Measurements from ENCODE around the gene MICALL1. TPM values are rescaled to one million over a fixed set of nuclear protein-coding genes. Genes with fewer than 3 reads are reported as not detected.

The MICALL1 gene
- polyA plus RNA-seq, 1 experiment: 12.1 TPM

DNA sequence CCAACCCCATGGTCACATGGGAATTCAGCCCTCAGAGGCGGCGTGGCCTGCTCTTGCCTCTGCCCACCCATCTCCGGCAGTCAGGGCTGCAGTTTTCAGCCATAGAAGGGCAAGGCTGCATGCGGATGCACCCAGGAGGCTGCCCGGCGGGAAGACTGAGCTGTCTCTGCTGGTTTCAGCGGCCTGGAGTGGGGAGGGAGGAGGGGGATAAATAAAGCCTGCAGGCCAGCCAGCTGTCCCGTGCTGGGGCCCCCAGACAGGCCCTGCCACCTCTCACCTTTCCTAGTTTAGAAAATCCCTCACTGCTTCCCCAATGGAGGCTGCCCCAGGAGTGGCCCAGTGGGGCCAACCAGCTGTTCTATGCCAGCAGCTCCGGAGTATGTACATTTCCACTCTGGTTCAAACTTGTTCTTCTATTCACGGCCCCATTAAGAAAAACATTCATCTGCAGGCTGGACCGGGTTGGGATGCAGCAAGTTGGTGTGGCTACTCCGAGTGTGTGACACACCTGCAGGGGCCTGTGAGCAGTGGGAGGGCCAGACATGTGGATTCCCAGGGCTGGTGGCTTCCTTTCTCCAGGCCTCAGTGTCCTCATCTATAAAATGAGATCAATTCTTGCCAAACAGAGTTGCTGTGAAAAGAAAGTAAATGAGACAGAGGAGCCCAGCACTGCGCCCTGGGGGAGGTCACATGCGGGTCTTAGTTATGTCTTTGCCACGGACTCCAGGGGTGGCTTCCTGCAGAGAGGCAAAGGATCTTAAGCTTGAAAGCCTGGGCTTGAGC is 5.0 kb downstream of the MICALL1 start:
- no peak for DNase-seq (ENCODE audit: low read depth, low spot score)
- CTCF ChIA-PET: interaction anchor here (1.1 to 2.2 kb wide), 3 partner anchors 23 to 48 kb away, joined by 3 to 8 read pairs (median 4); no protein-coding TSS in a partner anchor

DNA sequence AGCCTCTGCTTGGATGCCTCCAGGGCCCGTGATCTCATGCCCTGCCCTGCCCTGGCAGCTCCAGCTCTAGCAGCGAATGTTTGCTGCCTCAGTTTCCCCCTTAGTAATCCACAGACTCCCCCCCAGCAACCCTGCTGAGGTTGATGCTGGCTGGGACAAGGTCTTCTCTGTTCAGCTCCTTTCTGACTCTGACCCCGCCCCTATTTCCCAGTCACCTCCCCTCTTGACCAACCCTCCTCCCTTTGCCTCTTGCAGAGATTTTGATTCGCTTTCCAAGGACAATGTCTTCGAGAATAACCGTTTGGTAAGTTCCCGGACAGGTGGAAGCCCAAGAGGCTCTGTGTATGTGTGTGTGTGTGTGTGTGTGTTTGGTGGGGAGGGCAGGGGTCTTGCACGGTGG is 5.6 kb downstream of the MICALL1 start:
- POLR2A ChIA-PET: interaction anchor here (0.7 kb wide), 1 partner anchor 24 kb away, joined by 3 read pairs; no protein-coding TSS in a partner anchor
- Histone ChIP-seq H3K9me3 (ENCODE audit: control insufficient read depth, insufficient read depth, low read length) (no peaks in the 10 kb centered on the region), H3K4me3 (ENCODE audit: low read depth, low read length) (no peak overlapping the region), H3K27ac (ENCODE audit: low read depth, low read length) (no peak overlapping the region), H3K27me3 (ENCODE audit: control insufficient read depth, insufficient read depth, low read length) (no peaks in the 10 kb centered on the region)
- TF ChIP-seq, protein P1, sequence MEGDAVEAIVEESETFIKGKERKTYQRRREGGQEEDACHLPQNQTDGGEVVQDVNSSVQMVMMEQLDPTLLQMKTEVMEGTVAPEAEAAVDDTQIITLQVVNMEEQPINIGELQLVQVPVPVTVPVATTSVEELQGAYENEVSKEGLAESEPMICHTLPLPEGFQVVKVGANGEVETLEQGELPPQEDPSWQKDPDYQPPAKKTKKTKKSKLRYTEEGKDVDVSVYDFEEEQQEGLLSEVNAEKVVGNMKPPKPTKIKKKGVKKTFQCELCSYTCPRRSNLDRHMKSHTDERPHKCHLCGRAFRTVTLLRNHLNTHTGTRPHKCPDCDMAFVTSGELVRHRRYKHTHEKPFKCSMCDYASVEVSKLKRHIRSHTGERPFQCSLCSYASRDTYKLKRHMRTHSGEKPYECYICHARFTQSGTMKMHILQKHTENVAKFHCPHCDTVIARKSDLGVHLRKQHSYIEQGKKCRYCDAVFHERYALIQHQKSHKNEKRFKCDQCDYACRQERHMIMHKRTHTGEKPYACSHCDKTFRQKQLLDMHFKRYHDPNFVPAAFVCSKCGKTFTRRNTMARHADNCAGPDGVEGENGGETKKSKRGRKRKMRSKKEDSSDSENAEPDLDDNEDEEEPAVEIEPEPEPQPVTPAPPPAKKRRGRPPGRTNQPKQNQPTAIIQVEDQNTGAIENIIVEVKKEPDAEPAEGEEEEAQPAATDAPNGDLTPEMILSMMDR (IDR thresholded peaks at IDR 0.05; ENCODE audit: low read depth, low read length): no peak
- CTCF ChIA-PET: no interaction called here
- DNase-seq (ENCODE audit: low read depth, low spot score): no peak

More for the DNA sequence above, 5.0 kb downstream of the MICALL1 start:
- no peak overlapping the region for H3K4me3 ChIP-seq (ENCODE audit: low read depth, low read length)
- no peaks in the 10 kb centered on the region for H3K27me3 ChIP-seq (ENCODE audit: control insufficient read depth, insufficient read depth, low read length)
- POLR2A ChIA-PET: interaction anchor here (0.7 kb wide), 1 partner anchor 24 kb away, joined by 3 read pairs; no protein-coding TSS in a partner anchor
- H3K27ac ChIP-seq (ENCODE audit: low read depth, low read length): no peak overlapping the region
- no peaks in the 10 kb centered on the region for H3K9me3 ChIP-seq (ENCODE audit: control insufficient read depth, insufficient read depth, low read length)
- TF ChIP-seq, protein P1 (IDR thresholded peaks at IDR 0.05; ENCODE audit: low read depth, low read length): no peak

DNA sequence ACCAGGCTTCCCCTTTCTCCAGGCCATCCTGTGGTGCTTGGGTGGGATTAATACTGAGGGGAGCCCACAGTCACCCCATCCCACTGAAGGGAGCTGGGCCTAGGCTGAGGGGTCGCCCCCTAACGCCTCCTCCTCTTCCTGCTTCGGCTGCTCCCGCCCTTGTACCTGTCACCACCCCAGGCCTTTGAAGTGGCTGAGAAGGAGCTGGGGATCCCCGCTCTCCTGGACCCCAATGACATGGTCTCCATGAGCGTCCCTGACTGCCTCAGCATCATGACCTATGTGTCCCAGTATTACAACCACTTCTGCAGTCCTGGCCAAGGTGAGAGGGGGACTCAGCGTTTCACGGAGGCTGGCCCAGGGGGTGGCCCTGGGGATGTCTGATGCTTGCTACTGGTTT is 6.1 kb downstream of the MICALL1 start:
- Histone ChIP-seq H3K4me3 (ENCODE audit: low read depth, low read length) (no peak overlapping the region), H3K9me3 (ENCODE audit: control insufficient read depth, insufficient read depth, low read length) (no peaks in the 10 kb centered on the region), H3K27ac (ENCODE audit: low read depth, low read length) (no peak overlapping the region), H3K27me3 (ENCODE audit: control insufficient read depth, insufficient read depth, low read length) (no peaks in the 10 kb centered on the region)
- ChIA-PET CTCF (no interaction called here), POLR2A (interaction anchor here (0.7 kb wide), 1 partner anchor 17 kb away, joined by 3 read pairs; no protein-coding TSS in a partner anchor)
- no peak for DNase-seq (ENCODE audit: low read depth, low spot score)
- TF ChIP-seq, protein P1 (IDR thresholded peaks at IDR 0.05; ENCODE audit: low read depth, low read length): no peak

DNA sequence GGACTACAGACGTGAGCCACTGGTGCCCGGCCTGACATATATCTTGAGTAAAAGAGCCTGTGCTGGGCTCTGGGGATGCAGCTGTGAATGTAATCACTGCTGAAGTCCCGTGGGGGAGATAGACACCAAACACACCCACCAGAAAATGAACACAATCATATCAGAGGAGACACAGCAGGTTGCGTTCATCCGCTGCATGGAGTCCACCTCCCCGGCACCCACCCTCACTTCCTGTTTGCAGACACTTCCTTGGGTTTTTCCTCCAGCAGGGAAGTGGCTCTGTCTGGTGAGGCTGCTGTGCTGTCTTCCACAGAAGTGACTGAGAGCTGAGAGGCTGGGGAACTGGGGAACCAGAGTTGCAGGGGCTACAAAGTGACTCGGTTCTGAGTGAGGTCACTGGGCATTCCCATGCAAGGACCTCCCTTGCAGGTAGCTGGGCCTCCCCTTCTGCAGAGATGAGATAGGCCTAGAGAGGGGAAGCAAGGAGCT is 7.2 kb downstream of the MICALL1 start:
- no peaks in the 10 kb centered on the region for H3K27me3 ChIP-seq (ENCODE audit: control insufficient read depth, insufficient read depth, low read length)
- DNase-seq (ENCODE audit: low read depth, low spot score): no peak
- no peaks in the 10 kb centered on the region for H3K9me3 ChIP-seq (ENCODE audit: control insufficient read depth, insufficient read depth, low read length)
- H3K27ac ChIP-seq (ENCODE audit: low read depth, low read length): no peak overlapping the region
- TF ChIP-seq, protein P1 (IDR thresholded peaks at IDR 0.05; ENCODE audit: low read depth, low read length): no peak
- no peak overlapping the region for H3K4me3 ChIP-seq (ENCODE audit: low read depth, low read length)
- ChIA-PET CTCF (interaction anchor here (0.9 kb wide), 1 partner anchor 50 kb away, joined by 5 read pairs; no protein-coding TSS in a partner anchor), POLR2A (interaction anchor here (0.5 kb wide), 2 partner anchors 8 to 82 kb away, joined by 3 to 4 read pairs; no protein-coding TSS in a partner anchor)

DNA sequence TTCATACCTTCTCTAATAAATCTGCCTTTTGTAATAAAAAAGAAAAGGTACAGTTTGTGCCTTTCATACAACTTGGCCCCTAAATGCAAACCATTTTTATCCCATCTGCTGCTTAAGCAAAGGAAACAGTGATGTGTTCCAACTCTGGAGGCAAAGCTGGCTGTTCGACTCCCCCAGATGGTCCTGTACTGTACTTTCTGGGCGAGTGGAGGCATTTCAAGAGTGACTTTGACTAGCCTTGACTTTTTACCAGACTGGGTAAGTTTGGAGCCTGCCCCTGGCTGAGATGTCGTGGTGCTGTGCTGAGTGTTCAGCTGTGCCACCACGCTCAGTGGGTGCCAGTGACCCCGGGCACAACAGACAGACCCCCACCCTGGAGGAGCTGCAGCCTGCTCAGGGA is 10.2 kb downstream of the MICALL1 start:
- H3K9me3 ChIP-seq (ENCODE audit: control insufficient read depth, insufficient read depth, low read length): no peaks in the 10 kb centered on the region
- DNase-seq (ENCODE audit: low read depth, low spot score): no peak
- ChIA-PET CTCF (interaction anchor here (1.3 to 1.4 kb wide), 2 partner anchors 18 to 29 kb away, joined by 4 to 5 read pairs; no protein-coding TSS in a partner anchor), POLR2A (interaction anchor here (1.4 kb wide), 1 partner anchor 8 kb away, joined by 8 read pairs; no protein-coding TSS in a partner anchor)
- H3K27ac ChIP-seq (ENCODE audit: low read depth, low read length): no peak overlapping the region
- no peaks in the 10 kb centered on the region for H3K27me3 ChIP-seq (ENCODE audit: control insufficient read depth, insufficient read depth, low read length)
- no peak overlapping the region for H3K4me3 ChIP-seq (ENCODE audit: low read depth, low read length)
- TF ChIP-seq, protein P1 (IDR thresholded peaks at IDR 0.05; ENCODE audit: low read depth, low read length): no peak

Data from AG04450 (cell line).